Activated naive CD8-positive, alpha-beta T cell treated with anti-CD3 and anti-CD28 coated beads, Interleukin-2, amount 50 U/mL, for 16 hours (primary cell): ENCODE data around the gene TOPAZ1.

ENCODE experiments used
- DNase-seq: peaks from one replicate; pipeline ENCODE4 v3.0.0-alpha.2; 2020; ENCODE audit warnings: low read depth, low spot score

TOPAZ1 gene

GRCh38 chr3:44241706-44242105 is at the start of gene TOPAZ1:
TSS of gene TOPAZ1 (plus strand) at chr3:44241886. CDS start at chr3:44242054, 168 bp downstream.
- DNase-seq = no peak

GRCh38 chr3:44198284-44199269 is 43.1 kb upstream of the TOPAZ1 start:
- DNase-seq = peak; percentile 49

- no peak for DNase-seq
Observed at GRCh38 chr3:44206261-44206660, 35.4 kb upstream of the TOPAZ1 start.

- no peak for DNase-seq
Observed at GRCh38 chr3:44206862-44207652, 34.6 kb upstream of the TOPAZ1 start.

- DNase-seq = no peak
Observed at GRCh38 chr3:44208086-44208485, 33.6 kb upstream of the TOPAZ1 start.

GRCh38 chr3:44208568-44208967 is 33.1 kb upstream of the TOPAZ1 start:
- DNase-seq = no peak

- DNase-seq = no peak
Observed at GRCh38 chr3:44210967-44211366, 30.7 kb upstream of the TOPAZ1 start.

- no peak for DNase-seq
Observed at GRCh38 chr3:44222337-44222736, 19.3 kb upstream of the TOPAZ1 start.

GRCh38 chr3:44223299-44223698 is 18.4 kb upstream of the TOPAZ1 start:
- DNase-seq = no peak

- DNase-seq = no peak
Observed at GRCh38 chr3:44224131-44224530, 17.6 kb upstream of the TOPAZ1 start.

GRCh38 chr3:44226573-44226972 is 15.1 kb upstream of the TOPAZ1 start:
- DNase-seq = no peak

GRCh38 chr3:44227632-44228031 is 14.1 kb upstream of the TOPAZ1 start:
- no peak for DNase-seq

- DNase-seq = no peak
Observed at GRCh38 chr3:44228900-44229299, 12.8 kb upstream of the TOPAZ1 start.

GRCh38 chr3:44232407-44232806 is 9.3 kb upstream of the TOPAZ1 start:
- no peak for DNase-seq

GRCh38 chr3:44234648-44235268 is 6.9 kb upstream of the TOPAZ1 start:
- no peak for DNase-seq

- DNase-seq = peak; percentile 15
Observed at GRCh38 chr3:44235604-44236484, 5.8 kb upstream of the TOPAZ1 start.

- no peak for DNase-seq
Observed at GRCh38 chr3:44236485-44236908, 5.2 kb upstream of the TOPAZ1 start.

GRCh38 chr3:44237161-44237560 is 4.5 kb upstream of the TOPAZ1 start:
- DNase-seq = no peak

- DNase-seq = no peak
Observed at GRCh38 chr3:44237665-44238064, 4.0 kb upstream of the TOPAZ1 start.

GRCh38 chr3:44238889-44239288 is 2.8 kb upstream of the TOPAZ1 start:
- DNase-seq = no peak

- DNase-seq = no peak
Observed at GRCh38 chr3:44240061-44240460, 1.6 kb upstream of the TOPAZ1 start.
